Adrenal gland (tissue), 12 donors: Measurements from ENCODE around the gene NR2C1. TPM values are rescaled to one million over a fixed set of nuclear protein-coding genes. Genes with fewer than 3 reads are reported as not detected.

Source experiments
- DNase-seq, 7 donors: peaks; one replicate each; pipeline ENCODE4 v3.0.0-alpha.2; 2019 to 2020
- H3K27ac ChIP-seq, 5 donors: fragments of 200-600 bp; sonication (generic) in 4 of 5; 1 replicate in 3 of 5; 2 replicates in 2 of 5; pipeline versions ENCODE4 v1.5.1 to v1.8.0; 2016 to 2020; ENCODE audit warnings: mild to moderate bottlenecking in 1 of 5
- H3K27me3 ChIP-seq: fragments of 200-600 bp; 2 replicates; pipeline ENCODE4 v1.8.0; 2021
- H3K36me3 ChIP-seq, 2 donors: fragments of 200-600 bp; replicated peaks in 1 of 2; 1 replicate in 1 of 2; 2 replicates in 1 of 2; pipeline versions ENCODE4 v1.5.1 to v1.8.0; 2018 to 2022
- H3K4me1 ChIP-seq, 2 donors: fragments of 200-600 bp; replicated peaks in 1 of 2; 1 replicate in 1 of 2; 2 replicates in 1 of 2; pipeline versions ENCODE4 v1.5.1 to v1.8.0; 2018 to 2021
- H3K4me3 ChIP-seq, 4 donors: fragments of 200-600 bp; sonication (generic) in 3 of 4; one replicate each; pipeline ENCODE4 v1.5.1; 2016 to 2018
- H3K9me3 ChIP-seq, 3 donors: fragments of 200-600 bp; sonication (generic) in 1 of 3; replicated peaks in 1 of 3; 1 replicate in 2 of 3; 2 replicates in 1 of 3; pipeline versions ENCODE4 v1.5.1 to v1.8.0; 2016 to 2021
- CTCF ChIP-seq, 6 experiments: fragments of 450-650 bp in 4 of 6; fragments of 200-600 bp in 2 of 6; sonication (generic) in 1 of 6; IDR thresholded peaks; 1 replicate in 5 of 6; 2 replicates in 1 of 6; pipeline versions ENCODE4 v1.5.1 to v1.8.0; 2016 to 2021; ENCODE audit warnings: antibody characterized with exemption in 6 of 6, mild to moderate bottlenecking in 2 of 6, moderate library complexity in 1 of 6
- POLR2A ChIP-seq, 2 donors: fragments of 450-650 bp; IDR thresholded peaks; one replicate each; pipeline ENCODE4 v1.6.1; 2017; ENCODE audit warnings: antibody characterized with exemption in 2 of 2, mild to moderate bottlenecking in 2 of 2, moderate library complexity in 1 of 2
- WGBS, 4 donors: extraction: QIAGEN DNeasy Blood & Tissue Kit in 2 of 4; methylation state at CpG; one replicate each; pipeline versions ENCODE4 v1.1.5 to v1.1.7; 2013 to 2017; 5-methylcytosine and 5-hydroxymethylcytosine counted together
- intact Hi-C, 2 donors: fragments of 100-400 bp; cut with DNase I; formaldehyde crosslinking; loops; one replicate each; pipeline versions ENCODE4 v1.14.1 to v1.15.0; 2022 to 2023
- polyA plus RNA-seq, 3 donors: library from polyadenylated mRNA; stranded (reverse); fragments of 200-250 nt in 2 of 3; fragments of 350-450 nt in 1 of 3; fragmentation: Illumina TruSeq in 1 of 3; extraction: RNeasy Lipid Tissue Mini Kit (QIAGEN cat#74804) in 1 of 3; gene quantifications; one replicate each; pipeline ENCODE4 v1.2.3, GENCODE V29; 2013 to 2014
- total RNA-seq, 9 donors: library from RNA; depleted of rRNA in 4 of 9; stranded (reverse); fragments of >200 nt in 4 of 9; fragments of 120-200 nt in 1 of 9; fragmentation: NEBNext Ultra II Directional in 1 of 9; extraction: Animal tissue kit (Norgen Biotek cat#: 25700) in 1 of 9; gene quantifications; one replicate each; pipeline versions ENCODE4 v1.1.0 to v1.2.4, GENCODE V29; 2013 to 2023
- donor health status: healthy with polysubstance abuse.
- donor health status: Bipolar disorder and iron deficiency.
- donor health status: DM: yes; HTN: yes; CAD: no.
- donor health status: DM: no; HTN: no; CAD: no.
- donor health status: DM: no; HTN: no; CAD: no.
- donor health status: DM: yes; HTN: yes; CAD: no.

Gene NR2C1
- total and polyA plus RNA-seq, 12 donors: 19.8 to 300 (median 45.6) TPM

GRCh38 chr12:95002754-95003153, 70.7 kb downstream of the NR2C1 start:
- peak overlapping the region in 3 of 4 donors; percentile 82 to 92 (median 84) for H3K4me3 ChIP-seq
- no peak for DNase-seq
- H3K4me1 ChIP-seq: peaks cover 4 to 39% of the 10 kb centered on the region in 2 donors
- TF ChIP-seq POLR2A (IDR thresholded peaks at IDR 0.05) (no peak), CTCF (IDR thresholded peaks at IDR 0.05) (no peak)
- no peaks in the 10 kb centered on the region for H3K27me3 ChIP-seq
- WGBS, 4 donors: 17 to 19% (median 19%) methylated on average over 3 of the region's 3 CpGs
- H3K27ac ChIP-seq: peak overlapping the region in 3 of 5 donors; percentile 82 to 88 (median 82)
- H3K36me3 ChIP-seq: peaks cover 0 to 9% of the 10 kb centered on the region in 2 donors
- no peaks in the 10 kb centered on the region for H3K9me3 ChIP-seq
- intact Hi-C loops: no loop called here

GRCh38 chr12:94998326-94998725, 75.1 kb downstream of the NR2C1 start:
- no peak for DNase-seq
- Histone ChIP-seq H3K4me1 (peaks cover 6 to 37% of the 10 kb centered on the region in 2 donors), H3K36me3 (peaks cover 0 to 13% of the 10 kb centered on the region in 2 donors), H3K27ac (no peak overlapping the region), H3K9me3 (no peaks in the 10 kb centered on the region), H3K4me3 (no peak overlapping the region), H3K27me3 (no peaks in the 10 kb centered on the region)
- TF ChIP-seq CTCF (IDR thresholded peaks at IDR 0.05) (no peak), POLR2A (IDR thresholded peaks at IDR 0.05) (no peak)
- 63 to 90% (median 69%) methylated on average over 4 of the region's 4 CpGs for WGBS, 4 donors
- intact Hi-C loops: no loop called here

DNA sequence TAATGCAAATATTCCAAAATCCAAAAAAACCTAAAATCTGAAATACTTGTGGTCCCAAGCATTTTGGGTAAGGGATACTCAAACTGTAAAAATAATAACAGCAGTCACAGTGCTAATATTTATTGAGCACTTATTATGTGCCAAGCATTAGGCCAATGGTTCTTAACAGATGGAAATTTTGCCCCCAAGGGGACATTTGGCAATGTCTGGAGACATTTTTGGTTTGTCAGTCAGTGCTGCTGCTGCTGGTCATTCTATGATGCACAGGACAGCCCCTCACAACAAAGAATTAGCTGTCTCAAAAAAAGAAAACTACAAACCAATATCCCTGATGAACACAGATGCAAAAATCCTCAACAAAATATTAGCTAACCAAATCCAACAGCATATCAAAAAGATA, 75.7 kb downstream of the NR2C1 start:
- no peak for DNase-seq
- Histone ChIP-seq H3K4me1 (peaks cover 6 to 36% of the 10 kb centered on the region in 2 donors), H3K27ac (no peak overlapping the region), H3K27me3 (no peaks in the 10 kb centered on the region), H3K9me3 (no peaks in the 10 kb centered on the region), H3K4me3 (no peak overlapping the region), H3K36me3 (peaks cover 0 to 13% of the 10 kb centered on the region in 2 donors)
- intact Hi-C loops: no loop called here
- TF ChIP-seq CTCF (IDR thresholded peaks at IDR 0.05) (no peak), POLR2A (IDR thresholded peaks at IDR 0.05) (no peak)

- Histone ChIP-seq H3K27ac (no peak overlapping the region), H3K27me3 (no peaks in the 10 kb centered on the region), H3K9me3 (no peaks in the 10 kb centered on the region), H3K4me3 (no peak overlapping the region), H3K4me1 (peaks cover 6 to 29% of the 10 kb centered on the region in 2 donors), H3K36me3 (peaks cover 0 to 13% of the 10 kb centered on the region in 2 donors)
- intact Hi-C loops: no loop called here
- TF ChIP-seq CTCF (IDR thresholded peaks at IDR 0.05): no peak
- no peak for TF ChIP-seq POLR2A (IDR thresholded peaks at IDR 0.05)
- WGBS, 4 donors: 90 to 93% (median 92%) methylated on average over 6 of the region's 6 CpGs
- DNase-seq: no peak
These were observed 76.4 kb downstream of the NR2C1 start for GRCh38 chr12:94997061-94997460.
